ENCODE results near the gene SLC12A1. TPM values are rescaled to one million over a fixed set of nuclear protein-coding genes. Genes with fewer than 3 reads are reported as not detected.

Gene SLC12A1
- total and polyA plus RNA-seq, 2 of the 8 experiments (the other 6 are each of a cell fraction or from before 2014, with no cell fraction given) = 0.63 to 1.0 TPM

DNA sequence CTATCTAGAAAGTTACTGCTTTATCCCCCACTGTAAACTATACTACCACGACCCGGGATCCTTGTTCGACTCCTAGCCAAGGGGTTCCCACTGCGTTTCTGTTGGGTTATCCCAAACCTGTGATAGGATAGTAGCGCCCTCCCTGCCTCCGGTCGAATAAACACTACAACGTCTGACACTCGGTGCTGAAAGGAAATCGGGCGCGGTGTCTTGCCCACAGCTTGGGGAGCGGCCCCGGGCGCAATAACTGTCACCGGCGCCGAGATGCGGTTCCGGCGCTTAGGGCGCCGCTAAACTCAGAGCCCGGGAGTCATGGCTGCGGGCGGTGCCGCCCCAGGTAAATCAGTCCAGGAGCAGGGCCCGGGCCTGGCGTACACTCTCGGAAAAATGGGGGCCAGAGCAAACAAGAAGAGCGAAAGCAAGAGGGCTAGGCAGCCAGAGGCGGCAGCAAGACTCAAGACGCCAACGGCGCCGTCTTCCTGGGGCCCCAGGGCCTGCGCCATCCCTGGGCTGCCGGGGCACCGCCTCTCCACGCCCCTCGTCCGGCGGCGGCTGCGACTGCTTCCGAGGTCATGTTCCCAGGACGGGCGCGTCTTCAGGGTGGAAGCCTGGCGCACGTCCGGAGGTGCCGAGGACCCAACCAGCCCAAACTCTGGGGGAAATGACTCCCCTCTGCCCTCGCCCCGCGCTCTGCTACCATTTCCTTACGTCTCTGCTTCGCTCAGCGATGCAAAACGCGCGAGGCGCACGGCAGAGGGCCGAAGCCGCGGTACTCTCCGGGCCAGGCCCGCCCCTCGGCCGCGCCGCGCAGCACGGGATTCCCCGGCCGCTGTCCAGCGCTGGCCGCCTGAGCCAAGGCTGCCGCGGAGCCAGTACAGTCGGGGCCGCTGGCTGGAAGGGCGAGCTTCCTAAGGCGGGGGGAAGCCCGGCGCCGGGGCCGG lies 125.0 kb downstream of the SLC12A1 start, which contains the start of gene DUT:
TSS of gene DUT (plus strand) at position 575 of the 941 bp plus-strand sequence. CDS start at position 662, 87 bp downstream.
- Histone ChIP-seq H3K9ac (replicated peaks in 1 of 4; ENCODE audit: extremely low read depth in 1 of 4, low read depth in 3 of 4, low read length in 3 of 4) (peak within 1 kb of the TSS; percentile 82 to 100 (median 92)), H2AFZ (ENCODE audit: low read length) (peak within 1 kb of the TSS; percentile 36; the same call in 1 of the 2 replicates), H3K23ac (ENCODE audit: insufficient read length) (no peak within 1 kb of the TSS), H3K56ac (replicated peaks; ENCODE audit: insufficient read length, low read depth, low read length) (peak within 1 kb of the TSS; percentile 78), H4K91ac (replicated peaks; ENCODE audit: insufficient read length, low read length) (peak within 1 kb of the TSS; percentile 81), H3K23me2 (ENCODE audit: low read depth, low read length) (peaks cover 2% of the 10 kb centered on the region; the same call in 1 of the 2 replicates), H2BK15ac (ENCODE audit: low read length) (no peak within 1 kb of the TSS), H3K18ac (ENCODE audit: extremely low read depth, low read length) (peak within 1 kb of the TSS; percentile 80), H3K4me3 (ENCODE audit: extremely low read depth in 1 of 4, insufficient read depth in 2 of 4, low read depth in 3 of 4, low read length in 4 of 4) (peak within 1 kb of the TSS; percentile 88 to 99 (median 91)), H3K36me3 (ENCODE audit: control insufficient read depth in 2 of 4, insufficient read depth in 4 of 4, low read length in 3 of 4) (peaks cover 0 to 21% (median 10%) of the 10 kb centered on the region in 4 experiments; a peak in 6 of 8 replicates), H2BK12ac (ENCODE audit: low read depth, low read length) (peak within 1 kb of the TSS; percentile 85), H4K8ac (ENCODE audit: extremely low read depth, insufficient read depth, low read length) (peak within 1 kb of the TSS; percentile 96), H2BK20ac (ENCODE audit: low read length) (no peak within 1 kb of the TSS), H4K20me1 (replicated peaks in 1 of 2; ENCODE audit: control insufficient read depth in 1 of 2, insufficient read depth in 2 of 2, low read length in 2 of 2) (peaks cover 0 to 3% of the 10 kb centered on the region in 2 experiments), H3K79me2 (ENCODE audit: control insufficient read depth in 1 of 2, insufficient read depth in 2 of 2, low read length in 2 of 2) (peaks cover 0 to 59% of the 10 kb centered on the region in 2 experiments), H3K4me2 (ENCODE audit: insufficient read depth in 1 of 2, low read depth in 2 of 2, low read length in 2 of 2) (peak within 1 kb of the TSS; percentile 61 to 81), H2BK5ac (ENCODE audit: low read depth, low read length) (peak within 1 kb of the TSS; percentile 80), H3K27me3 (replicated peaks in 1 of 4; ENCODE audit: control insufficient read depth in 3 of 4, extremely low read depth in 1 of 4, insufficient read depth in 3 of 4, low read length in 3 of 4) (no peaks in the 10 kb centered on the region), H3K9me3 (ENCODE audit: insufficient read depth in 2 of 2, low read depth in 1 of 2, low read length in 1 of 2) (no peaks in the 10 kb centered on the region), H4K5ac (ENCODE audit: insufficient read length, low read depth, low read length) (peak within 1 kb of the TSS; percentile 96), H3K79me1 (ENCODE audit: low read depth, low read length) (no peaks in the 10 kb centered on the region; the same call in 1 of the 2 replicates), H2BK120ac (replicated peaks; ENCODE audit: low read depth, low read length) (peak within 1 kb of the TSS; percentile 91), H2AK5ac (ENCODE audit: low read depth, low read length) (no peak within 1 kb of the TSS), H3K27ac (ENCODE audit: low read depth, low read length) (peak within 1 kb of the TSS; percentile 97), H3K4ac (replicated peaks; ENCODE audit: insufficient read length, low read depth, low read length) (peak within 1 kb of the TSS; percentile 15), H3K4me1 (replicated peaks in 1 of 4; ENCODE audit: control insufficient read depth in 3 of 4, insufficient read depth in 4 of 4, low read length in 3 of 4) (peaks cover 3 to 5% (median 4%) of the 10 kb centered on the region in 4 experiments; a peak in 5 of 7 replicates), H3K14ac (ENCODE audit: insufficient read length) (no peak within 1 kb of the TSS)
- DNase-seq (ENCODE audit: low read depth in 1 of 2, low spot score in 2 of 2) (peak in 1 of 2 experiments; percentile 84), FAIRE-seq (no peak)
- ChIA-PET POLR2A (ENCODE audit: partially characterized antibody) (interaction anchor here (0.6 to 3.0 kb wide), 7 partner anchors 9 to 480 kb away, joined by 3 to 15 read pairs (median 4); partner anchors contain the start of gene CEP152), CTCF (ENCODE audit: partially characterized antibody) (interaction anchor here (0.9 to 6.6 kb wide), 10 partner anchors 9 to 531 kb away, joined by 3 to 59 read pairs (median 3); no protein-coding TSS in a partner anchor)
- WGBS, 2 experiments (ENCODE audit: extremely low coverage in 1 of 2, insufficient coverage in 1 of 2, insufficient read length in 1 of 2, insufficient replicate concordance in 2 of 2, low coverage in 1 of 2, low lambda C conversion rate in 2 of 2, missing lambda C conversion rate in 1 of 2) = 1% methylated on average over 86 of the region's 89 CpGs; no CpG with 5 or more reads in 1 of the 2 experiments
- TF ChIP-seq RAD21 (IDR thresholded peaks at IDR 0.05 in 1 of 2, conservative IDR thresholded peaks at IDR 0.05 in 1 of 2; ENCODE audit: low read depth in 2 of 2, low read length in 2 of 2) (peak; percentile 35 to 48; a peak in 3 of 4 replicates), KDM4A (IDR thresholded peaks at IDR 0.05; ENCODE audit: low read depth, low read length, severe bottlenecking) (peak; percentile 75), CHD1 (IDR thresholded peaks at IDR 0.05; ENCODE audit: low read depth, low read length) (0 out of 2 replicates have a peak, but pooled peaks have one; percentile 30), ASH2L (IDR thresholded peaks at IDR 0.05; ENCODE audit: low read length) (peak; percentile 15), SIN3A (conservative IDR thresholded peaks at IDR 0.05 in 1 of 2, IDR thresholded peaks at IDR 0.05 in 1 of 2; ENCODE audit: low read depth in 1 of 2, low read length in 2 of 2) (peak; percentile 82 to 83; a peak in 3 of 4 replicates), TAF1 (IDR thresholded peaks at IDR 0.05; ENCODE audit: low read depth, low read length) (0 out of 2 replicates have a peak, but pooled peaks have one; percentile 58)
- TF ChIP-seq, protein P1, sequence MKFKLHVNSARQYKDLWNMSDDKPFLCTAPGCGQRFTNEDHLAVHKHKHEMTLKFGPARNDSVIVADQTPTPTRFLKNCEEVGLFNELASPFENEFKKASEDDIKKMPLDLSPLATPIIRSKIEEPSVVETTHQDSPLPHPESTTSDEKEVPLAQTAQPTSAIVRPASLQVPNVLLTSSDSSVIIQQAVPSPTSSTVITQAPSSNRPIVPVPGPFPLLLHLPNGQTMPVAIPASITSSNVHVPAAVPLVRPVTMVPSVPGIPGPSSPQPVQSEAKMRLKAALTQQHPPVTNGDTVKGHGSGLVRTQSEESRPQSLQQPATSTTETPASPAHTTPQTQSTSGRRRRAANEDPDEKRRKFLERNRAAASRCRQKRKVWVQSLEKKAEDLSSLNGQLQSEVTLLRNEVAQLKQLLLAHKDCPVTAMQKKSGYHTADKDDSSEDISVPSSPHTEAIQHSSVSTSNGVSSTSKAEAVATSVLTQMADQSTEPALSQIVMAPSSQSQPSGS (IDR thresholded peaks at IDR 0.05; ENCODE audit: low read length) = no peak

Data from H1 (cell line).